GM18870 (cell line): ENCODE data around the gene RNU6-1.

Source experiments
- ATAC-seq: cut with Tn5 transposase; IDR thresholded peaks from one replicate; pipeline ENCODE4 v1.9.1; 2021; ENCODE audit warnings: moderate library complexity; ENCODE audit not compliant: unreplicated experiment

RNU6-1 gene

DNA sequence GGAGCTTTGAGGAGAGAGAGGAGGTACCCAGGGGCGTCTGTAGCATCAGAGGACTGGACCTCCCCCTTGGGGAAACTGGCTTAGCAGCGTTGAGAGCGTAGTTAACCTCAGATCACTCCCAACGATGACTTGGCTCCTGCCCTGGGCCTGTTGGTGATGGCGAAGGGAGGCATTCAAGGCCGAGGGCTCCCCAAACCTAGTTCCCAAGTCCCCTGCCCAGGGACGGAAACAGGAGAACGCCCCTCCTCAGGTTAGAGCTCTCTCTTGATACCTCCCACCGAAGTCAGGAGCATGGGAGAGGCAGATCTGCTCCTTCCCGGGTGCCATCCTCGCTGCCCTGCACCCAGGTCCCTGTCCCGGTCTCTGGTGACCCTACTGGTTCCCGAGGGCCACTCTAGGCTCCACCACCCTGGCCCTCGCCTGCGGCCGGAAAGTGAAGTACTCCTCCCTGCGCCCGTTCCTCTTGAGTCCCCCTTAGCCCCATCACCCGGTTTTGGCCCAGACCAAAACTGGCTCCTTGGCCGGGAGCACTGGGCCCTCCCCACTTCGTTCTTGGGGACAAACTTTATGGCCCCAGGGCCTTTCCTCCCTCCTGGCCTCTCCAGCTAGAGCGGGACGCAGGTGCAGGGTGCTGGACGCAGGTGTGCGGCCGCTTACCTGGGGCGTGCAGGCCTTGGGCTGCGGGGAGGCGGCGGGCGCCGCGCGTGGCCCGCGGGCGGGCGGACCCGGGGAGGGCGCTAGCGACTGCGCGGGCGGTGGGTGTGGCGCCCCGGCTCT, 17.1 kb downstream of the RNU6-1 start:
- no peak for ATAC-seq

DNA sequence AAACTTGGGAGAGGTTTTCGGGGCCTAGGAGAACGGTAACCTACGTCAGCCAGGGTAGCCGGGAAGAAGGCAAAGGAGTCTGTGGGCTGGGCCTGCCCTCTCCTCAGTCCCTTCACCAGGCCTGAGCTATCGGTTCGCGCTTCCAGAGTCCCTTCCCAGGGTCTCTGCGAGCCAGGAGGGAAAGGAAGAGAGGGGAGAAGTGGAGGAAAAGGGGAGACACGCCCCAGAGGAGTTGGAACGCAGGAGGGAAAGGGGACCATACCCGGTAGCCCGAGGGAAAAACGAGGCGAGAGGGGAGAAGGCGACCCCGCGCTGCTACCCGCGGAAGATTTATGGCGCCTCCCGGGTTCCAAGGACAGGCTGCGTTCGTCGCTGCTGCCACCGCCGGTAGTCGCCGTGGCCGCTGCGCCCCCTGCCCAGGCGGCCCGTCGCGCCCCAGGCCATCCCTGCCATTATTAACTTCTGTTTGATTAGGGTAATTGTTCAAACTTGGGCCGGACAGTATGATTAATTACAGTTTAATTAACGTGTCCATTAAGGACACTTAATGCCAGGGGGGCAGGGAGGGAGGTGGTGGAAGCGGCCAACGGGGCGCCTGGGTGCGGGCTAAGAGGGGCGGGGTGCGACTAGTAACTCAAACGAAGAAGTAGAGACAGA, 17.9 kb downstream of the RNU6-1 start:
- no peak for ATAC-seq

DNA sequence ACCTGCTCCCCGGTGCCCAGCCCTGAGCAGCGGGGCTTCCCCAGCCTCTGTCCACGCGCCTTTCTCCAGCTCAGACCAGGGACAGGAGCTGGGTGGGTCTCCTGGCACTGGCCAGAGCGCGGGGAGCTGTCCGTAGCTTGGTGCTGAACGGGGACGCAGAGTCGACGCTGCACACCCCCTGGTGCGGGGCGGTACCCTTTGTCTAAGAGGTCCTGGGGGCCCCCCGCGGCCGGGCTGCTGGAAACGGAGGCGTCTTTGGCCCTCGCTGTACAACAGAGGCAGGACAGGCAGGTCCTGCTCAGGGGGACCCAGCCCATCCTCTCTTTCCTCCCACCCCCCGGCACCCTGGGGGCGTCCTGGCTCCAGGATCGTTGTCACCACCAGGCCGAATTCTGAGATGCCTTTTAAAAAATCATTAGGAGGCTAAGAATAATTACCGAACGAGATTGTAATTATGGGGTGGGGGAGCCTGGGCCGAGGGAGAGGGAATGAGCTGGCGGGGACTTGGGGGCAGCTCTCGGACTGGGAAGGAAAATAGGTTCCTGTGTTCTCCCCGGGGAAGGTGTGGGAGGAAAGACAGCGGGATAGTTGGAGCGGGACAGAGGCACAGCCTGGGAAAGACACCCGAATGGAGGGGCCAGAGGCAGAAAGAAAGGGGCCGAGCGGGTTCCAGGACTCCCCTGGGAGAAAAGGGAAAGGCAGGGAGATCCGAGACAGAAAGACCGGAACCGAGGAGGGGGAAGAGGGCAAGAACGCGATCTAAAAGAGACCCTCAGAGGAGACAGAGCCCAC, 18.7 kb downstream of the RNU6-1 start:
- no peak for ATAC-seq

DNA sequence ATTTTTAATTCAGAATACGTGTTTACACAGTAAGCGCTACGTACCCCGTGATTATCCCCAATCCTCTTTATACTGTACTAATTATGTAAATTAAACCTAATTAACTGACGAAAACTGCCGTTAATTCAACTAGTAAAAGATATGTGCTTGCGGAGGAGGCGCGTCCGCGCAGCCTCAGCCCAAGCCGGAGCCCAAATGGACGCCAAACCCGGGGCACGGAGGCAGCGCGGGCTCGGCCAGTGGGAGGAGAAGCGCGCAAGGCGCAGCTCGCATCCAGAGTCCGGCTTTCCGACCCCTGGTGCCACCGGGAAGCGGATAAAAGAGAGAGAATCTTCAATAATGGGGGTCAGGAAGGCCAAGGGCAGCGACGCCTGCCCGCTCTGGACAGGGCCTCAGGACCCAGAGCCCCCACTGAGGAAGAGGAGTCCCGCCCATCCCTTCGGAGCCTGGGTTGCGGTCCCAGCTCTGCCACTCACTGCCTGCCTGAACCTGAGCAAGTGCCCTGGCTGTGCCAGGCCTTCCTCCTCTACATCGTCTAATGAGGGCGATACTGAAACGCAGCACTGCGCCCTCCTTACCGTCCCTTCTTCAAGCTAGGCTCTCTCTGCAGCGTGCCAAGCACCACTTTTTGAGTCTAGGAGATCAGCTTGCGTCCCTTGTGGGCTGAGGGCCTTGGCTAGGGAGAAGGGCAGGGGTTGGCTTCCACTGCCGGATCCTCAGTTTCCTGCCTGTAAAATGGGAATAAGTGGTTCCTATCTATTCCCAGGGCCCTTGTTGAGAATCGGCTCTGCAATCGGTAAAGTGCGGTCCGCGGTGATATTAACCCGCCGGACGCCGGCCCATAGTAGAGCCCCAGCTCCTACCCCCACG, 19.5 kb downstream of the RNU6-1 start:
- no peak for ATAC-seq

DNA sequence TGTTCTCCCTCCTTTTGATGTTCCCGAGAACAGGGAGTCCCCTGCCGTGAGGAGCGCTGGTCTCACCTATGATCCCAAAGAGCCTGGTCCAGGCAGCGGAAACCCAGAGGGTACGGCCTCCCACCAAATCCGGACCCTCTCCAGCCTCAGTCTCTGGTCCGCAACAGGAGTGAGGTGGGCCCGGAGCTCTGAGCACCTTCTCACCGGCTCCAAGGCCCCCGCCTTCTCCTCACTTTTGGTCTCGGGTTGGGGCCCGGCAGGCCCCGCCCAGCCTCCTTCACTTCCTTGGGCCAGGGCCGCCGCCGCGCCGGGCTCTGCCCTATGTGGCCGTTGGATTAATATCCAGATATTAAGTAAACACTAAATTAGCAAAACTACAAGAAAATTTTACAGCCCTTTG, 20.2 kb downstream of the RNU6-1 start:
- no peak for ATAC-seq

DNA sequence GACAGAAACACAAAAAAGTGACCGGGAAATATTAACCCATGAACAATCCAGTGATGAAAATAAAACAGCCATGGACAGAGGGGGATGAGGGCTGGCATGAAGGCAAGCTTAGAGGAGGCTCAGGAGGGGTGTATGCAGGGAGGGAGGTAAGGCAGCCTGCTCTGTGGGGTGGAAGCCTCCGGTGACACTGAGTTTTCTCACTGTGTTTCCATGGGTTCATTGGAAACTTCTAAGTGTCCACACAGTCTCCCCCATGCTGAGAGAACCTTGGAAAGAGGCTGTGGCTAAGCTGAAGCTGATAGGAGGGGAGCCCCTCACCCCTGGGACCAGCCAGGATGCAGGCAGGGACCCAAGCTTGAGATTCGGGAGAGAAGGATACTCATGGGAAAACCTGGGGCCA, 21.4 kb downstream of the RNU6-1 start:
- ATAC-seq = no peak

DNA sequence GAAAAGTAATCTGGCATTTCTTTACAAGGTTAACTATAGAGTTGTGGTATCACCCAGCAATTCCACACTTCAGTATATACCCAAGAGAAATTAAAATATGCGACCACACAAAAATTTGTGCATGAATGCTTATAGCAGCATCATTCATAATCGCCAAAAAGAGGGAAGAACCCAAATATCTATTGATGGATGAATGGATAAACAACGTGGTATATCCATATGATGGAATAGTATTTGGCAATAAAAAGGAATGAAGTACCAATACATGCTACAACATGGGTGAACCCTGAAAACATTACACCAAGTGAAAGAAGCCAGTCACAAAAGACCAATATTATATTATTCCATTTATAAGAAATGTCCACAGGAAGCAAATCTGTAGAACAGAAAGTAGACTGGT, 23.2 kb downstream of the RNU6-1 start:
- no peak for ATAC-seq

DNA sequence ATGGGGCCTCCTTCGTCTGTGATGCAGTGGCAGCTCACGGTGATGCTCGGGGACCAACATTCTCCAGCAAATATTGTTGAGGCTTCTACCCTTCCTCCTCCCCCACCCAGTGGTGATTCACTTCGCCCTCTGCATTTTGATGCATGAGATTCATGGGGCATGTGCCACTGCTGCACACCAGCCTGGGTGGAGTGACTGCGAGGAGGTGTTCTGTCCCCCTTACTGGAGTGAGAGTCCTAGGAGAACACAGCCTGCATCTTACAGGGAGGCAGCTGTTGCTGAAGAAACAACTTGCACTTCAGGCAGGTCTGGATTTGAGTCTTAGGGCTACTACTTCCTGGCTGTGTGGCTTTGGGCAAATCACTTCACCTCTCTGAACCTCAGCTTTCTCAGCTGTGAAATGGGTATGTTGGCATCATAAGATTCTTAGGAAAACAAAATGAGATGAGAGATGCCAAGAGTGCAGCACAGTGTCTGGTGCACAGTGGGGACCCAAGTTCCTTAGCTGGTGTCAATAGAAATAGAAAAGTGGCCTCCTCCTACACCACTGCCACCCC, 24.7 kb downstream of the RNU6-1 start:
- no peak for ATAC-seq

DNA sequence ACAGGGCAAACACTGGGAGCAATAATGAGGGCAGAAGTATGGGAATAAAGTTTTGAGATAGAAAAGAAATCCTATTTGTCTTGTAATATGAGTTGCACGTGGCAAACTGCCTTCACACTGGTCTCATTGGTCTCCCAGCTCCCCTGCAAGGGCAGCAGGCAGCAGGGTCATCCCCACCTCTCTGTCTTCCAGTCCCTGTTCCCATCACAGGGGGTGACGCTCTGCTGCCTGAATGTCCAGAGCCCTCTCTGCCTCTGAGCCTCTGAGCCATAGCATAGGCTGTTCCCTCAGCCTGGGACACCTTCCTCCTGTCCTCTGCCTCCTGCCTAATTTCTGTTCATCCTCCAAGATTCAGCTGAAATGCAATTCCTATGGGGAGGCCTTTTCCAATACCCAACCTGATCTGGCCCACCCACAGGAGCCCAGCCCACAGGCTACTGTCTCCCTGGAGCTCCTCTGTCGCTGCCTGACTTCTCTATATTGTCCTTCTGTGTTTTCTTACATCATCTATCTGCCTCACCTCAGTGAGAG, 26.7 kb downstream of the RNU6-1 start:
- ATAC-seq = no peak

DNA sequence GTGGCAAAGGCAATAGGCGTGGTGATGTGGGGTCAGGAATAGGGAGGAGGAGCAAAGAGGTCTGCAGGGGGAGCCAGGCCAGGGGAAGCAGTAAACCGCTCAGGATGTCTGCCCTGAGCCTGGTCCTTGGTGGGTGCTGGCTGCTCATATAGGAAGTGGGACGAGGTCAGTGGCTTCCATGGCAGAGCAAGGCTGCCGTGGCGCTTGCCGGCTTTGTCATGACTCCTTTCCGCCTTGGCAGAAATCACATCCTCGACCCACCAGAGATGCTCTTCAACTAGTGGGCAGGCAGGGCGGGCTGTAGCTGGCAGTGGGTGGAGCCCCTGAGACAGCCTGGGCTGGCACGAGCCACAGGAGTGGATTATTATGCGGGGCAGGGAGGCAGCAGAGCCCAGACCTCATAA, 27.6 kb downstream of the RNU6-1 start:
- no peak for ATAC-seq

DNA sequence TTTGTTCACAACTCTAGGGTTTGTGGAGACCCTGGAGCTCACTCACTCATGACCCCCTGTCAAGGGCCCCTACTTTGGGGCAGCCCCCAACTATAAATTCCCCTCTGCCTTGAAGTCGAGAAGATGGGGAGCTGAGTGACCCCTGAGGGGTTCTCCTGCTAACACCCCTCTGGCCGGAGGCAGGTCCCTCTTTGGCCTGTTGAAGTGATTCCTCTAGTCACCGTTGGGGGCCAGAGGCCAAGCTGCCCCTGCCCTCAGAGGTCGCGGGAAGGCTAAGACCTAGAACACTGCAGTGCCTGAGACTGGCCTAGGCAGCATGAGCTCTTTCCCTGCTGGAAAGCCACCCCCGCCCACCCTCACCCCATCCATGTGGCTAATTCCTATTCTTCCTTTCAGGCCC, 30.0 kb downstream of the RNU6-1 start:
- no peak for ATAC-seq

DNA sequence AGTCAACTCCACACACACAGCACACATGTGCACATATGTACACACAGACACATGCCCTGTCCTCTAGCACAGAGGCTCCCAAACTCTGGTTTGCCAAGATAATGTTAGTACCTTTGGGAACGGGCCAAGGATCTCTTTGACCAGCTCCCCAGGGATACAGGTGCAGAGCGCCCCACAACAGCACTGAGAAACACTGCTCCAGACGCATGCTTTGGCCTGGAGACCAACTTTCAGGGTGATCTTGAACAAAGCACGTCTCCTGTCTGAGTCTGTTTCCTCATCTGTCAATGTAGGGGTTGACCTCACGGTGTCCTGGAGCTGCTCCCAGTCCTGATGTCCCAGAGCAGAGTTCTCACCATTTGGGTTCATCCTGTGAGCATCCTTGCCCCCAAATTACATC, 30.4 kb downstream of the RNU6-1 start:
- ATAC-seq = no peak

DNA sequence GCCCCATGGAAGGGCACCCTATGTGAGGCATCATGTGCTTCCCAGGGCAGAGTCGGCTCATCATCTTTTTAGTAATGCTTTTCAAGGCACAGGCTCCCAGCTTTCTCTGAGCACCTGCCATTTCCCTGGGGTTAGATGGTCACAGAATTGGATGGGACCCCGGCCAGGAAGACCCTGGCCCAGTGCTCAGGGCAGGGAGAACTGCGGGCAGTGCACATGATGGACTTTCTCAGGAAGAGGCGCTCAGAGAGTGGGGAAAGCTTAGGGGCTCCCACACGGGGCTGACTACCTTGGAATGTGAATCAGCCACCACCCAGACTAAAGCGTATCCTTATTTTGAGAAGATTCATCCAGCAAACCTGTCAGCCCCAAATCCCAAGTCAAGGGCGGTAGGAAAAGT, 31.0 kb downstream of the RNU6-1 start:
- no peak for ATAC-seq

DNA sequence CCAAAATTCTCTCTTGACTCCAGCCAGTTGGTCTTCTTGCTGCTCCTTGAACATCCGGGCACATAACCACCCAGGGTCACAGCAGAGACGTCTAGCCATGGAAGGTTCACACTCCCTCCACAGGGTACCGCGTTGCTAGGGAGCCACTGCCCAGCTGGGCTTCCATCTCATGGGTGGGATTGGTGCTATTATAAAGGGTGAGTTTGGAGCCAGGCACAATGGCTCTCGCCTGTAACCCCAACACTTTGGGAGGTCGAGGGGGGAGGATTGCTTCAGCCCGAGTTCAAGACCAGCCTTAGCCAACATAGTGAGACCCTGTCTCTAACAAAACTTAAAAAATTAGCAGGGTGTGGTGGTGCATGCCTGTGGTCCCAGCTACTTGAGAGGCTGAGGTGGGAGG, 32.0 kb downstream of the RNU6-1 start:
- ATAC-seq = no peak

DNA sequence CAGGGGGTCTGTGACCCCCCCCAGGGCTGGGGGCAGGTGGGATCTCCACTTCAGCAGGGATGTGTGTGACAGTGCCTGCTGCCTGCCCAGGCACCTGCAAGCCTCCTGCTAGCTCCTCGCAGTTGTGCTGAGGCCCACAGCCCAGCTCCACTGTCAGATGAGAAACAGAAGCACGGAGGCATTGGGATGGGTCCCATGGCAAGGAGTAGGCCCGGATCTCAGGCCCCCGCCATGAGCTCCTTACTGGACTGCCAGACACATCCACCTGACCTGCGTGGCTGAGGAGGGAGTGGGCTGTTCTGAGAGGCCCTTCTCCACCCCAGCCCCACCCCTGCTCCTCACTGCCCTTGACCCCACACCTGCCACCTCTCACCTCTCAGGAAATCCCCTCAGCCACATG, 32.7 kb downstream of the RNU6-1 start:
- ATAC-seq = no peak

DNA sequence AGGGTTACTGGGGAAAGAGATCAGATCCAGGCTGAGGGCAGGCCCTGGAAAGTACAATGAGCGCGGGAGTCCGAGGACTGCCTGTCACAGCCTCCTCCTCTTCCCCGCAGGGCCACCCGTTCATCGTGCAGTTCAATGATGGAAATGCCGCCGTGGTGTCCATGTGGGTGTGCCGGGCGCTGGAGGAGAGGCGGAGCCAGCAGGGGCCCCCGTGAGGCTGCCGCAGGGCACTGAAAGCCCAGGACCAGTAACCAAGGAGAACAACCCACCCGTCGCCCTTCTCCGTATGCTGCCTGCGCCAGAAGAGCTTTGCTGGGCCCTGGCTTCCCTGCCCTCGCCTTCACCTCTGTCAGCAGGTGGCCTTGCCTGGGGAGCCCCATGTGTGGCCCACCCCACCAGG, 33.3 kb downstream of the RNU6-1 start:
- ATAC-seq = no peak

DNA sequence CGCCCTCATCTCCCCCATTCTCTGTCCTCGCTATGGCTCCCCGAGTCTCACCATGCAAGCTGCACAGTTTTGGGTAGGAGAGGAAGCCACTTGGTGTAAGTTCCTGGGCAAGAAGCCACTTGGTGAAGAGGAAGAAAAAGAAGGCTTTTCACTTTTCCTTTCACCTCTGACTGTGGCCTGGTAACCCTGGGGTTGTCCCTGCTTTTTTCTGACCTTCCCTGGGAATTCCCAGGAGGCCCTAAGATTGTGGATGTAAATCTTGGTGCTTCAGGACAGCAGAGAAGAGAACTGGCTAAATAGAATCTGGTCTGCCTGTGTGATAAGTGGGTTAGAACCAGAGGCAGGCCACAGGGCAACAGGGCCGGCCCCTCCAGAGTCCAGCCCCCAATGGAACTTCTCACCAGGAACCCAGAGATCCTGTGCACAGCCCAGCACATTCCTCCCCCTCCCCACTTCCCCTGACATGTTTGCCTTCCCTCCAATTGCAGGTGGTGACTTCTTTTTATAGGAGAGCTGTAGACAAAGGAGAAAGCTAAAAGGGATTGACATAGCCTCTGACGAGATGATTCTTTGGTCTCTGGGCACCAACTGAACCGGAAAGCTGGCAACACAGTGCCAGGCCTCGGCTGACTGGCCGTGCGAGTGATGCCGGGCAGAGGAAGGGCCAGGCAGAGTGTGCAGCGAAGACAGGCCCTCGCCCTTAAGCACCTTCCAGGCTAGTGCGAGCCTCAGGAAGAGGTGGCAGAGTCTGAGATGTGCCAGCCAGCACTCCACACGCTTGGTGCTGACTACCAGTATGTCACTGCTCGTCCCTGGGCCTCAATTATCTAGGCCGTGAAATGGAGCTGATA, 34.0 kb downstream of the RNU6-1 start:
- ATAC-seq = no peak

DNA sequence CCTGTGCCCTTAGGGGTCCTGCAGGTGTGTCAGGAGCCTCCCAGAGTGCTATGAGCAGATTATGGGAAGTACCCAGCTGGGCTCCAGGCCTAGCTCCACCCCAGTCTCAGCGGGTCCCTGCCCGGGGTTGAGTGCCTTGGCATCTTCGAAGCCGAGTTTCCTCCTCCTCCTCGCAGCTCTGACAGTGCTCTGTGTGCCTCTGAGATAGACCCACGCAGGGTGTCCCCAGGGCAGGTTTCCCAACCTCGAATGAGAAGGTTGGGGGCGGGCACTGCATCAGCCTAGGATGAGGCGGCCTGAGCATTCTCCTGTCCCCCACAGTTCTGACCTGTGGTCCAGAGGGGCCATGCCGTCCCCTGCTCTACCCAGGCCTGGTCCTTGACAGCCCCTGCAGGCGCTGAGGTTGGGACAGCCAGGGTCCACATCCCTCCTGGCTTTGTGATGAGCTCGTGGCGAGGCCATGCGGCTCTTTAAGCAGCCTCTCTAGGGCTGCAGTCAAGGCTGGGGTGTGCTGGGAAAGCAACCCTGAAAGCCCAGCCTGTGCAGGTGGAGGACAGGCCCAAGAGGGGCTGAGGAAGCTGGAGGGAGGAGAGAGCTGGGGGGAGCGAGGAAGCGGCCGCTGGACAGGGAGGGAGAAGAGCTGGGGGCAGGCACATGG, 34.7 kb downstream of the RNU6-1 start:
- ATAC-seq = no peak
